NB4 (cell line): ENCODE data around the gene ADAMTS3.

Source experiments
- CTCF ChIP-seq: IDR thresholded peaks from one replicate; pipeline ENCODE4 v1.5.1; 2012; ENCODE audit warnings: low read depth, low read length
- MAX ChIP-seq: IDR thresholded peaks from 2 replicates; pipeline ENCODE4 v1.6.1; 2011; ENCODE audit warnings: low read depth, low read length
- MYC ChIP-seq: IDR thresholded peaks from 2 replicates; pipeline ENCODE4 v1.6.1; 2011; ENCODE audit warnings: low read depth, low read length
- POLR2A ChIP-seq: IDR thresholded peaks from 2 replicates; pipeline ENCODE4 v1.6.1; 2011; ENCODE audit warnings: mild to moderate bottlenecking; ENCODE audit not compliant: insufficient read length; ENCODE audit errors: extremely low read depth

GRCh38 chr4:72531322-72531721, 37.7 kb downstream of the ADAMTS3 start:
- TF ChIP-seq CTCF (no peak), MAX (no peak), POLR2A (no peak), MYC (no peak)
